Measurements from ENCODE around the gene NINJ1.

Gene NINJ1

GRCh38 chr9:93086447-93087224 is 47.4 kb downstream of the NINJ1 start:
- no peak for DNase-seq

- DNase-seq: no peak
Observed at GRCh38 chr9:93085676-93086075, 48.4 kb downstream of the NINJ1 start.

GRCh38 chr9:93084471-93084881 is 49.6 kb downstream of the NINJ1 start:
- DNase-seq: no peak

- no peak for DNase-seq
Observed at GRCh38 chr9:93083592-93084470, 50.2 kb downstream of the NINJ1 start.

GRCh38 chr9:93082841-93083411 is 51.1 kb downstream of the NINJ1 start:
- DNase-seq: no peak

- DNase-seq: no peak
Observed at GRCh38 chr9:93081931-93082330, 52.1 kb downstream of the NINJ1 start.

- no peak for DNase-seq
Observed at GRCh38 chr9:93081081-93081529, 52.9 kb downstream of the NINJ1 start.

- DNase-seq: no peak
Observed at GRCh38 chr9:93080406-93080805, 53.6 kb downstream of the NINJ1 start.

- DNase-seq: no peak
Observed at GRCh38 chr9:93079371-93079770, 54.7 kb downstream of the NINJ1 start.

GRCh38 chr9:93077811-93078210 is 56.2 kb downstream of the NINJ1 start:
- no peak for DNase-seq

- no peak for DNase-seq
Observed at GRCh38 chr9:93077367-93077766, 56.7 kb downstream of the NINJ1 start.

GRCh38 chr9:93076792-93077128 is 57.3 kb downstream of the NINJ1 start:
- no peak for DNase-seq

GRCh38 chr9:93076101-93076791 is 57.8 kb downstream of the NINJ1 start:
- no peak for DNase-seq

GRCh38 chr9:93072383-93072795 is 61.7 kb downstream of the NINJ1 start:
- no peak for DNase-seq

Data from NCI-H2227 treated with DMSO at 0.1 percent for 48 hours (cell line).